Kidney (tissue), 14 donors: ENCODE data around the gene CLIP3. TPM values are rescaled to one million over a fixed set of nuclear protein-coding genes. Genes with fewer than 3 reads are reported as not detected.
"Not testable (repeated sequence)": the region's sequence is repeated elsewhere in the genome, so short reads cannot be mapped to it uniquely, and the experiment has no call there.

ENCODE experiments used
- DNase-seq, 5 donors: peaks; one replicate each; pipeline ENCODE4 v3.0.0-alpha.2; 2013 to 2020
- FAIRE-seq: peaks from 2 replicates; lab custom pipeline; 2012; peaks lifted over from hg19 to GRCh38; lab: Jason Lieb, UNC
- H3K27ac ChIP-seq, 2 donors: one replicate each; pipeline ENCODE4 v1.7.0; 2013; ENCODE audit warnings: low read depth in 2 of 2, low read length in 2 of 2, inconsistent platforms in 1 of 2
- H3K27me3 ChIP-seq: one replicate; pipeline ENCODE4 v1.7.1; 2013; ENCODE audit warnings: low read length, inconsistent platforms; ENCODE audit not compliant: control insufficient read depth, insufficient read depth
- H3K36me3 ChIP-seq, 3 donors: one replicate each; pipeline versions ENCODE4 v1.7.0 to v1.7.1; 2013; ENCODE audit warnings: low read length in 3 of 3, control low read depth in 1 of 3, inconsistent platforms in 1 of 3; ENCODE audit not compliant: insufficient read depth in 3 of 3, control insufficient read depth in 2 of 3
- H3K4me1 ChIP-seq, 3 donors: one replicate each; pipeline versions ENCODE4 v1.7.0 to v1.7.1; 2013; ENCODE audit warnings: low read length in 3 of 3, inconsistent platforms in 1 of 3, low read depth in 1 of 3; ENCODE audit not compliant: control insufficient read depth in 2 of 3, insufficient read depth in 2 of 3
- H3K4me3 ChIP-seq, 3 donors: one replicate each; pipeline versions ENCODE4 v1.7.0 to v1.8.1; 2013; ENCODE audit warnings: low read length in 3 of 3, control low read depth in 1 of 3, inconsistent platforms in 1 of 3
- H3K9ac ChIP-seq, 3 donors: one replicate each; pipeline versions ENCODE4 v1.7.0 to v1.7.1; 2013; ENCODE audit warnings: low read length in 3 of 3, control low read depth in 1 of 3, inconsistent platforms in 1 of 3
- H3K9me3 ChIP-seq, 3 donors: one replicate each; pipeline versions ENCODE4 v1.7.0 to v1.7.1; 2013; ENCODE audit warnings: low read length in 3 of 3, control low read depth in 1 of 3, inconsistent platforms in 1 of 3; ENCODE audit not compliant: control insufficient read depth in 2 of 3, insufficient read depth in 1 of 3
- intact Hi-C: fragments of 100-400 bp; cut with DNase I; formaldehyde crosslinking; loops from one replicate; pipeline ENCODE4 v1.11.1; 2022
- polyA plus RNA-seq: library from polyadenylated mRNA; stranded (reverse); fragments of 350-450 nt; fragmentation: Illumina TruSeq; extraction: RNeasy Lipid Tissue Mini Kit (QIAGEN cat#74804); gene quantifications from one replicate; pipeline ENCODE4 v1.2.3, GENCODE V29; 2014; ENCODE audit warnings: low read depth, low replicate concordance; ENCODE audit not compliant: insufficient read depth
- total RNA-seq: library from RNA; stranded (reverse); fragmentation: NEBNext Ultra II Directional; extraction: Animal tissue kit (Norgen Biotek cat#: 25700); gene quantifications from one replicate; pipeline ENCODE4 v1.2.1, GENCODE V29; 2021
- TF ChIP-seq, protein P1 (sequence below): IDR thresholded peaks from 3 replicates; pipeline ENCODE4 v1.5.1; 2012; ENCODE audit warnings: mild to moderate bottlenecking, moderate library complexity, borderline replicate concordance; ENCODE audit not compliant: insufficient read depth; ENCODE audit errors: extremely low read depth
- donor health status: control.
- donor health status: control.
- donor health status: control.
- donor health status: control.
- donor health status: control.
- donor health status: DM: yes; HTN: yes; CAD: no.
- donor health status: Normal renal cell carcinoma (clear cell type).

The CLIP3 gene
- total and polyA plus RNA-seq, 2 donors from 2014 or later = 10.3 to 12.3 TPM

DNA sequence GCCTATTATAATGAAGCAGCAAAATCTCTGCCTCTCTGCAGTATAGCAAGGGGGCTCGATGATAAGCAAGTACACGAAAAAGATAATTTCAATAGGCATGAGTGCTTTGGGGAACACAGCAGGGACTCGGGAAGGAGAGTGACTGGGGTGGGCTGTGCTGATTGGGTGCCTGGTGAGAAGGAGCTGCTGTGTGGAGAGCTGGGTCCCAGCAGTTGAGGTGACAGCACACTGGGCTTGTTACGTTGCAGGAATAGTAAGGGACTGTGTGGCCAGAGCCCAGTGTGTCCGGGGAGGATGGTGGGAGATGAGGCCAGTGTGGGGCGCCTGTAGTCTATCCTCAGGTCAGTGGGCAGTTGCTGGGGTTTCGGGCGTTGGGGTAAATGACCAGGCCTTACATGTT lies 39.4 kb upstream of the CLIP3 start:
- intact Hi-C loops = no loop called here
- no peak for FAIRE-seq
- no peaks in the 10 kb centered on the region for H3K9me3 ChIP-seq
- no peaks in the 10 kb centered on the region for H3K27me3 ChIP-seq
- no peak overlapping the region for H3K4me3 ChIP-seq
- no peaks in the 10 kb centered on the region for H3K36me3 ChIP-seq
- TF ChIP-seq, protein P1, sequence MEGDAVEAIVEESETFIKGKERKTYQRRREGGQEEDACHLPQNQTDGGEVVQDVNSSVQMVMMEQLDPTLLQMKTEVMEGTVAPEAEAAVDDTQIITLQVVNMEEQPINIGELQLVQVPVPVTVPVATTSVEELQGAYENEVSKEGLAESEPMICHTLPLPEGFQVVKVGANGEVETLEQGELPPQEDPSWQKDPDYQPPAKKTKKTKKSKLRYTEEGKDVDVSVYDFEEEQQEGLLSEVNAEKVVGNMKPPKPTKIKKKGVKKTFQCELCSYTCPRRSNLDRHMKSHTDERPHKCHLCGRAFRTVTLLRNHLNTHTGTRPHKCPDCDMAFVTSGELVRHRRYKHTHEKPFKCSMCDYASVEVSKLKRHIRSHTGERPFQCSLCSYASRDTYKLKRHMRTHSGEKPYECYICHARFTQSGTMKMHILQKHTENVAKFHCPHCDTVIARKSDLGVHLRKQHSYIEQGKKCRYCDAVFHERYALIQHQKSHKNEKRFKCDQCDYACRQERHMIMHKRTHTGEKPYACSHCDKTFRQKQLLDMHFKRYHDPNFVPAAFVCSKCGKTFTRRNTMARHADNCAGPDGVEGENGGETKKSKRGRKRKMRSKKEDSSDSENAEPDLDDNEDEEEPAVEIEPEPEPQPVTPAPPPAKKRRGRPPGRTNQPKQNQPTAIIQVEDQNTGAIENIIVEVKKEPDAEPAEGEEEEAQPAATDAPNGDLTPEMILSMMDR = no peak
- H3K4me1 ChIP-seq = no peaks in the 10 kb centered on the region
- H3K9ac ChIP-seq = no peak overlapping the region
- DNase-seq = peak in 1 of 5 donors; percentile 31
- no peak overlapping the region for H3K27ac ChIP-seq

DNA sequence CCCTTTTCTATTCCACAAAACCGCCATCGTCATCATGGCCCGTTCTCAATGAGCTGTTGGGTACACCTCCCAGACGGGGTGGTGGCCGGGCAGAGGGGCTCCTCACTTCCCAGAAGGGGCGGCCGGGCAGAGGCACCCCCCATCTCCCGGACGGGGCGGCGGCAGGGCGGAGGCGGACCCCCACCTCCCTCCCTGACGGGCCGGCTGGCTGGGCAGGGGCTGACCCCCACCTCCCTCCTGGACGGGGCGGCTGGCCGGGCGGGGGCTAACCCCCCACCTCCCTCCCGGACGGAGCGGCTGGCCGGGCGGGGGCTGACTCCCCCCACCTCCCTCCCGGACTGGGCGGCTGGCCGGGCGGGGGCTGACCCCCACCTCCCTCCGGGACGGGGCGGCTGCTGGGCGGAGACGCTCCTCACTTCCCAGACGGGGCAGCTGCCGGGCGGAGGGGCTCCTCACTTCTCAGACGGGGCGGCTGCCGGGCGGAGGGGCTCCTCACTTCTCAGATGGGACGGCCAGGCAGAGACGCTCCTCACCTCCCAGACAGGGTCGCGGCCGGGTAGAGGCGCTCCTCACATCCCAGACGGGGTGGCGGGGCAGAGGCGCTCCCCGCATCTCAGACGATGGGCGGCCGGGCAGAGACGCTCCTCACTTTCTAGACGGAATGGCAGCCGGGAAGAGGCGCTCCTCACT lies 36.3 kb upstream of the CLIP3 start:
- H3K4me3 ChIP-seq, H3K9me3 ChIP-seq, H3K27me3 ChIP-seq, H3K27ac ChIP-seq, H3K9ac ChIP-seq, intact Hi-C loops, H3K36me3 ChIP-seq, FAIRE-seq, H3K4me1 ChIP-seq: not testable (repeated sequence)
- DNase-seq = peak in 1 of 5 donors; percentile 69

DNA sequence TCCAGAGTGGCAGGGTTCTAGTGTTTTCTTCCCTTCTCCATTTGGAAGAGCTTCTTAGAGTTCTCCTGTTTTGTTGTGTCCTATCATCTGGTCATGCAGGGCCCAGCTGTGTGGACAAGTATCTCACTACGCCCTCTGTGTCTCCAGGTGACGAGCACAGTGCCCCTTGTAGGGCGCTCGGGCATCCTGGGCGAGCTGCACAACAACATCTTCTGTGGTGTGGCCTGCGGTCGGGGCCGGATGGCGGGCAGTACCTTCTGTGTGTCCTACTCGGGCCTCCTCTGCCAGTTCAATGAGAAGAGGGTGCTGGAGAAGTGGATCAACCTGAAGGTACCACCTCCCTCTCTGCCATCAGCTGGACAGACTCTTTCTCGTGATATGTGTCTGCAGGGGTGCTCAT lies 35.0 kb upstream of the CLIP3 start:
- Histone ChIP-seq H3K4me3 (no peak overlapping the region), H3K9ac (no peak overlapping the region), H3K36me3 (no peaks in the 10 kb centered on the region), H3K27me3 (no peaks in the 10 kb centered on the region), H3K27ac (no peak overlapping the region), H3K9me3 (no peaks in the 10 kb centered on the region), H3K4me1 (no peaks in the 10 kb centered on the region)
- TF ChIP-seq, protein P1 = no peak
- no peak for DNase-seq
- FAIRE-seq = no peak
- intact Hi-C loops = no loop called here

DNA sequence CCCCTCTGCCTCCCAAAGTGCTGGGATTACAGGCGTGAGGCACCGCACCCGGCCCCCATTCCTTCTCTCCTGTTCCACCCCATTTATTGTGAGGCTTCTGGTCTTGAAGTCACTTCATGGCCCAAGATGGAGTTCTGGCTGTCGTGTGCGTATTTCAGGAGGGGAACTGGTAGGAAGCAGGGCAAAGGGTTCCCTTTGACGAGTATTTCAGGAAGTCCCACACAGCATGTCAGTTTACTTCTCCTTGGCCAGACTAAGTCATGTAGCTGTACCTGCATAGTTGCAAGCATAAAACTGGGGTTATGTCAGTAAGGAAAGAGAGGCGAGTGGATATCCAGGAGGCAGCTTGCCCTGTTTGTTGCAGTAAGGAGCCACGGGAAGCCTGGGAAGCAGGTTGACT lies 32.2 kb upstream of the CLIP3 start:
- H3K4me1 ChIP-seq = no peaks in the 10 kb centered on the region
- H3K9me3 ChIP-seq = no peaks in the 10 kb centered on the region
- DNase-seq = no peak
- H3K27me3 ChIP-seq = no peaks in the 10 kb centered on the region
- no peak overlapping the region for H3K27ac ChIP-seq
- no peak overlapping the region for H3K9ac ChIP-seq
- intact Hi-C loops = no loop called here
- FAIRE-seq = no peak
- no peak overlapping the region for H3K4me3 ChIP-seq
- TF ChIP-seq, protein P1 = no peak
- no peaks in the 10 kb centered on the region for H3K36me3 ChIP-seq
